ENCODE measurements around the gene RCN2.

Gene RCN2

GRCh38 chr15:76942331-76942730 is 10.8 kb downstream of the RCN2 start:
- Histone ChIP-seq H3K27me3 (no peaks in the 10 kb centered on the region), H3K4me1 (no peaks in the 10 kb centered on the region), H3K4me3 (ENCODE audit: low read depth, low read length) (no peak overlapping the region), H3K9me3 (0 out of 2 replicates have a peak, but pooled peaks cover 2% of the 10 kb centered on the region), H3K36me3 (peaks cover 33% of the 10 kb centered on the region)
- no peak for TF ChIP-seq CTCF (IDR thresholded peaks at IDR 0.05; ENCODE audit: low read depth, low read length)
- no peak for DNase-seq

GRCh38 chr15:76945494-76946093 is 14.0 kb downstream of the RCN2 start:
- no peak for TF ChIP-seq CTCF (IDR thresholded peaks at IDR 0.05; ENCODE audit: low read depth, low read length)

GRCh38 chr15:76947454-76947853 is 15.9 kb downstream of the RCN2 start:
- Histone ChIP-seq H3K4me3 (ENCODE audit: low read depth, low read length) (no peak overlapping the region), H3K4me1 (no peaks in the 10 kb centered on the region), H3K27me3 (no peaks in the 10 kb centered on the region), H3K36me3 (peaks cover 41% of the 10 kb centered on the region), H3K9me3 (0 out of 2 replicates have a peak, but pooled peaks cover 2% of the 10 kb centered on the region)
- DNase-seq: no peak
- no peak for TF ChIP-seq CTCF (IDR thresholded peaks at IDR 0.05; ENCODE audit: low read depth, low read length)

More at GRCh38 chr15:76945494-76946093, 14.0 kb downstream of the RCN2 start:
- Histone ChIP-seq H3K9me3 (0 out of 2 replicates have a peak, but pooled peaks cover 2% of the 10 kb centered on the region), H3K4me1 (no peaks in the 10 kb centered on the region), H3K27me3 (no peaks in the 10 kb centered on the region), H3K4me3 (ENCODE audit: low read depth, low read length) (no peak overlapping the region), H3K36me3 (peaks cover 39% of the 10 kb centered on the region)
- DNase-seq: no peak

- Histone ChIP-seq H3K4me1 (no peaks in the 10 kb centered on the region), H3K4me3 (ENCODE audit: low read depth, low read length) (no peak overlapping the region), H3K9me3 (no peaks in the 10 kb centered on the region), H3K36me3 (peaks cover 19% of the 10 kb centered on the region), H3K27me3 (no peaks in the 10 kb centered on the region)
- no peak for DNase-seq
- TF ChIP-seq CTCF (IDR thresholded peaks at IDR 0.05; ENCODE audit: low read depth, low read length): no peak
Measured at GRCh38 chr15:76951220-76951619, 19.7 kb downstream of the RCN2 start.

GRCh38 chr15:76953913-76954312 is 22.4 kb downstream of the RCN2 start:
- no peaks in the 10 kb centered on the region for H3K27me3 ChIP-seq
- TF ChIP-seq CTCF (IDR thresholded peaks at IDR 0.05; ENCODE audit: low read depth, low read length): no peak
- no peak overlapping the region for H3K4me3 ChIP-seq (ENCODE audit: low read depth, low read length)
- H3K36me3 ChIP-seq: peaks cover 4% of the 10 kb centered on the region
- H3K4me1 ChIP-seq: no peaks in the 10 kb centered on the region
- DNase-seq: no peak
- H3K9me3 ChIP-seq: no peaks in the 10 kb centered on the region

- no peaks in the 10 kb centered on the region for H3K27me3 ChIP-seq
- peaks cover 2% of the 10 kb centered on the region; the same call in 1 of the 2 replicates for H3K36me3 ChIP-seq
- H3K9me3 ChIP-seq: no peaks in the 10 kb centered on the region
- no peak for TF ChIP-seq CTCF (IDR thresholded peaks at IDR 0.05; ENCODE audit: low read depth, low read length)
- no peak for DNase-seq
- H3K4me3 ChIP-seq (ENCODE audit: low read depth, low read length): no peak overlapping the region
- no peaks in the 10 kb centered on the region; the same call in 1 of the 2 replicates for H3K4me1 ChIP-seq
Measured at GRCh38 chr15:76954744-76955143, 23.2 kb downstream of the RCN2 start.

Data from BE2C (cell line).